Measurements from ENCODE around the gene GJA1. TPM values are rescaled to one million over a fixed set of nuclear protein-coding genes. Genes with fewer than 3 reads are reported as not detected.

The GJA1 gene
- total RNA-seq, 4 donors from 2014 or later, result 6.8 to 10.8 (median 9.2) TPM

- Histone ChIP-seq H3K27ac (no peak overlapping the region), H3K9me3 (no peaks in the 10 kb centered on the region), H3K27me3 (no peaks in the 10 kb centered on the region), H3K4me3 (no peak overlapping the region), H3K4me1 (no peaks in the 10 kb centered on the region), H3K36me3 (no peaks in the 10 kb centered on the region)
- DNase-seq (no peak), ATAC-seq (no peak)
- TF ChIP-seq CTCF (IDR thresholded peaks at IDR 0.05 in 4 of 5, conservative IDR thresholded peaks at IDR 0.05 in 1 of 5) (no peak), POLR2A (IDR thresholded peaks at IDR 0.05) (no peak)
- in situ Hi-C loops (cut with MboI; ENCODE audit: low sequenced_read_pairs in 4 of 4) (loop anchor here in 1 of 4 donors (25.0 kb wide), 1 partner anchor 413 kb away; no protein-coding TSS in a partner anchor), intact Hi-C loops (cut with DNase I; ENCODE audit: low total_unique reads) (no loop called here)
Measured at GRCh38 chr6:121449331-121449730, 13.9 kb downstream of the GJA1 start.

- no peak overlapping the region for H3K27ac ChIP-seq
- no peaks in the 10 kb centered on the region for H3K27me3 ChIP-seq
- no peak for ATAC-seq
- TF ChIP-seq CTCF (IDR thresholded peaks at IDR 0.05 in 4 of 5, conservative IDR thresholded peaks at IDR 0.05 in 1 of 5) (no peak), POLR2A (IDR thresholded peaks at IDR 0.05) (no peak)
- H3K9me3 ChIP-seq, result no peaks in the 10 kb centered on the region
- in situ Hi-C loops (cut with MboI; ENCODE audit: low sequenced_read_pairs in 4 of 4) (no loop called here), intact Hi-C loops (cut with DNase I; ENCODE audit: low total_unique reads) (no loop called here)
- H3K4me3 ChIP-seq, result no peak overlapping the region
- no peak for DNase-seq
- no peaks in the 10 kb centered on the region for H3K4me1 ChIP-seq
- H3K36me3 ChIP-seq, result no peaks in the 10 kb centered on the region
Measured at GRCh38 chr6:121450242-121450641, 14.8 kb downstream of the GJA1 start.

- intact Hi-C loops (cut with DNase I; ENCODE audit: low total_unique reads) (no loop called here), in situ Hi-C loops (cut with MboI; ENCODE audit: low sequenced_read_pairs in 4 of 4) (no loop called here)
- no peak for DNase-seq
- H3K4me1 ChIP-seq, result no peaks in the 10 kb centered on the region
- H3K4me3 ChIP-seq, result no peak overlapping the region
- no peaks in the 10 kb centered on the region for H3K27me3 ChIP-seq
- no peak overlapping the region for H3K27ac ChIP-seq
- TF ChIP-seq CTCF (IDR thresholded peaks at IDR 0.05 in 4 of 5, conservative IDR thresholded peaks at IDR 0.05 in 1 of 5), result no peak
- TF ChIP-seq POLR2A (IDR thresholded peaks at IDR 0.05), result no peak
- no peak for ATAC-seq
- no peaks in the 10 kb centered on the region for H3K36me3 ChIP-seq
- H3K9me3 ChIP-seq, result no peaks in the 10 kb centered on the region
Measured at GRCh38 chr6:121451250-121451649, 15.8 kb downstream of the GJA1 start.

- Histone ChIP-seq H3K36me3 (no peaks in the 10 kb centered on the region), H3K9me3 (no peaks in the 10 kb centered on the region), H3K4me1 (no peaks in the 10 kb centered on the region), H3K27ac (no peak overlapping the region), H3K4me3 (no peak overlapping the region), H3K27me3 (no peaks in the 10 kb centered on the region)
- in situ Hi-C loops (cut with MboI; ENCODE audit: low sequenced_read_pairs in 4 of 4) (no loop called here), intact Hi-C loops (cut with DNase I; ENCODE audit: low total_unique reads) (no loop called here)
- TF ChIP-seq CTCF (IDR thresholded peaks at IDR 0.05 in 4 of 5, conservative IDR thresholded peaks at IDR 0.05 in 1 of 5) (no peak), POLR2A (IDR thresholded peaks at IDR 0.05) (no peak)
- DNase-seq (no peak), ATAC-seq (no peak)
Measured at GRCh38 chr6:121453191-121453590, 17.7 kb downstream of the GJA1 start.

GRCh38 chr6:121460170-121460569, 24.7 kb downstream of the GJA1 start:
- ATAC-seq (no peak), DNase-seq (no peak)
- no peaks in the 10 kb centered on the region for H3K27me3 ChIP-seq
- H3K9me3 ChIP-seq, result no peaks in the 10 kb centered on the region
- intact Hi-C loops (cut with DNase I; ENCODE audit: low total_unique reads), result no loop called here
- H3K4me1 ChIP-seq, result no peaks in the 10 kb centered on the region
- H3K27ac ChIP-seq, result no peak overlapping the region
- in situ Hi-C loops (cut with MboI; ENCODE audit: low sequenced_read_pairs in 4 of 4), result no loop called here
- H3K36me3 ChIP-seq, result no peaks in the 10 kb centered on the region
- TF ChIP-seq CTCF (IDR thresholded peaks at IDR 0.05 in 4 of 5, conservative IDR thresholded peaks at IDR 0.05 in 1 of 5) (no peak), POLR2A (IDR thresholded peaks at IDR 0.05) (no peak)
- H3K4me3 ChIP-seq, result no peak overlapping the region
